ENCODE results near the gene AVP. TPM values are rescaled to one million over a fixed set of nuclear protein-coding genes. Genes with fewer than 3 reads are reported as not detected.

The AVP gene
- total and polyA plus RNA-seq, 2 of the 13 experiments (the other 11 are each of a cell fraction or from before 2014, with no cell fraction given) = 0.12 TPM; not detected in 1

- TF ChIP-seq HMGXB4 (CRISPR knock-in tag; IDR thresholded peaks at IDR 0.05; ENCODE audit: borderline replicate concordance in 1 of 2, low read depth in 1 of 2) (peak in 1 of 2 experiments; percentile 66; a peak in 1 of 4 replicates), ZNF547 (CRISPR knock-in tag; IDR thresholded peaks at IDR 0.05) (peak; percentile 64; the same call in 1 of the 2 replicates), TEF (CRISPR knock-in tag; IDR thresholded peaks at IDR 0.05) (no peak), SNAPC4 (CRISPR knock-in tag; IDR thresholded peaks at IDR 0.05) (no peak), RFXAP (CRISPR knock-in tag; IDR thresholded peaks at IDR 0.05; ENCODE audit: borderline replicate concordance) (peak; percentile 50; the same call in 1 of the 2 replicates), RFXANK (CRISPR knock-in tag; IDR thresholded peaks at IDR 0.05) (0 out of 2 replicates have a peak, but pooled peaks have one; percentile 37), NFIC (IDR thresholded peaks at IDR 0.05; ENCODE audit: low read length) (peak; percentile 81; the same call in 1 of the 2 replicates), HNRNPH1 (optimal IDR thresholded peaks at IDR 0.05; ENCODE audit: low read depth, low read length) (no peak), NFRKB (IDR thresholded peaks at IDR 0.05) (no peak), ETS1 (CRISPR knock-in tag; IDR thresholded peaks at IDR 0.05) (no peak), LCORL (IDR thresholded peaks at IDR 0.05) (peak; percentile 51; the same call in 1 of the 2 replicates), LCORL (CRISPR knock-in tag; IDR thresholded peaks at IDR 0.05) (peak; percentile 96), ZNF629 (CRISPR knock-in tag; conservative IDR thresholded peaks at IDR 0.05) (peak; percentile 89), TRAFD1 (CRISPR knock-in tag; IDR thresholded peaks at IDR 0.05; ENCODE audit: borderline replicate concordance) (no peak), ZSCAN20 (CRISPR knock-in tag; IDR thresholded peaks at IDR 0.05; ENCODE audit: borderline replicate concordance) (0 out of 2 replicates have a peak, but pooled peaks have one; percentile 50), ATF1 (CRISPR knock-in tag; IDR thresholded peaks at IDR 0.05) (peak; percentile 75; the same call in 1 of the 2 replicates), ZNF775 (CRISPR knock-in tag; IDR thresholded peaks at IDR 0.05; ENCODE audit: borderline replicate concordance) (0 out of 2 replicates have a peak, but pooled peaks have one; percentile 27), CCDC6 (CRISPR knock-in tag; IDR thresholded peaks at IDR 0.05) (peak; percentile 75; the same call in 1 of the 2 replicates)
Measured at GRCh38 chr20:3103369-3104032, 19.0 kb upstream of the AVP start (continued).

All from HepG2 (cell line).